WTC11 (cell line): ENCODE results near the gene SORL1. TPM values are rescaled to one million over a fixed set of nuclear protein-coding genes. Genes with fewer than 3 reads are reported as not detected.

ENCODE experiments used
- ATAC-seq: fragments of 200-7000 bp; cut with Tn5 transposase; 2 replicates; pipeline ENCODE4 v1.10.0; 2021; ENCODE audit warnings: mild to moderate bottlenecking, moderate library complexity
- CTCF ChIA-PET: fragments of 300-600 bp; sonication (Branson Sonifier 250); formaldehyde crosslinking; loops from one replicate; lab custom pipeline; 2021; ENCODE audit warnings: antibody characterized with exemption; lab: Charles Lee
- POLR2A ChIA-PET: fragments of 350-600 bp; sonication (Branson Sonifier 250); formaldehyde crosslinking; loops from one replicate; lab custom pipeline; 2021; ENCODE audit warnings: antibody characterized with exemption; lab: Charles Lee
- DNase-seq: peaks from one replicate; pipeline ENCODE4 v3.0.0; 2021; ENCODE audit warnings: low spot score
- H3K27ac Mint-ChIP-seq: 2 replicates; pipeline ENCODE4 v1.8.0; 2021; ENCODE audit warnings: mixed read lengths
- H3K27me3 Mint-ChIP-seq: 2 replicates; pipeline ENCODE4 v1.8.0; 2021; ENCODE audit warnings: low read depth, mild to moderate bottlenecking, moderate library complexity, mixed read lengths
- H3K36me3 Mint-ChIP-seq: 2 replicates; pipeline ENCODE4 v1.8.0; 2021; ENCODE audit warnings: mixed read lengths
- H3K4me1 Mint-ChIP-seq: 2 replicates; pipeline ENCODE4 v1.8.0; 2022; ENCODE audit warnings: mixed read lengths
- H3K4me3 Mint-ChIP-seq: 2 replicates; pipeline ENCODE4 v1.8.0; 2021; ENCODE audit warnings: mild to moderate bottlenecking, moderate library complexity, mixed read lengths
- H3K9me3 Mint-ChIP-seq: 2 replicates; pipeline ENCODE4 v1.8.0; 2021; ENCODE audit warnings: mixed read lengths
- ATF6 ChIP-seq: sonication (generic); formaldehyde crosslinking; IDR thresholded peaks from 2 replicates; pipeline ENCODE4 v1.8.1; 2023; ENCODE audit warnings: mild to moderate bottlenecking, missing genetic modification reagents
- E2F1 ChIP-seq: sonication (generic); formaldehyde crosslinking; IDR thresholded peaks from 2 replicates; pipeline ENCODE4 v1.8.0; 2022; ENCODE audit warnings: mild to moderate bottlenecking, missing genetic modification reagents
- E2F5 ChIP-seq: sonication (generic); formaldehyde crosslinking; IDR thresholded peaks from 2 replicates; pipeline ENCODE4 v1.8.1; 2022; ENCODE audit warnings: mild to moderate bottlenecking, moderate library complexity, missing genetic modification reagents
- ELF4 ChIP-seq: sonication (generic); formaldehyde crosslinking; IDR thresholded peaks from 2 replicates; pipeline ENCODE4 v1.8.1; 2022; ENCODE audit warnings: low read depth, mild to moderate bottlenecking, moderate library complexity, missing genetic modification reagents
- FOXP4 ChIP-seq: sonication (generic); formaldehyde crosslinking; IDR thresholded peaks from 2 replicates; pipeline ENCODE4 v1.8.0; 2022; ENCODE audit warnings: mild to moderate bottlenecking, missing genetic modification reagents
- IRF1 ChIP-seq: sonication (generic); formaldehyde crosslinking; IDR thresholded peaks from 2 replicates; pipeline ENCODE4 v1.8.0; 2023; ENCODE audit warnings: missing genetic modification reagents
- JAZF1 ChIP-seq: fragments of 250-450 bp; sonication (Bioruptor Pico); IDR thresholded peaks from 2 replicates; pipeline ENCODE4 v1.9.0; 2021; ENCODE audit warnings: moderate library complexity, mild to moderate bottlenecking, inconsistent platforms
- NFATC4 ChIP-seq: fragments of 250-450 bp; sonication (Bioruptor Pico); IDR thresholded peaks from 2 replicates; pipeline ENCODE4 v1.9.0; 2021; ENCODE audit warnings: mild to moderate bottlenecking
- NR1H2 ChIP-seq: sonication (generic); formaldehyde crosslinking; IDR thresholded peaks from 2 replicates; pipeline ENCODE4 v1.9.0; 2021; ENCODE audit warnings: mild to moderate bottlenecking, moderate library complexity, missing genetic modification reagents
- RELA ChIP-seq: sonication (generic); formaldehyde crosslinking; IDR thresholded peaks from 2 replicates; pipeline ENCODE4 v1.8.1; 2022; ENCODE audit warnings: missing genetic modification reagents, mild to moderate bottlenecking, borderline replicate concordance
- SMAD4 ChIP-seq: sonication (generic); formaldehyde crosslinking; IDR thresholded peaks from 2 replicates; pipeline ENCODE4 v1.8.0; 2022; ENCODE audit warnings: mild to moderate bottlenecking, missing genetic modification reagents
- SP1 ChIP-seq: sonication (generic); formaldehyde crosslinking; conservative IDR thresholded peaks from 2 replicates; pipeline ENCODE4 v1.8.1; 2022; ENCODE audit warnings: missing genetic modification reagents
- TEAD1 ChIP-seq: sonication (generic); formaldehyde crosslinking; IDR thresholded peaks from 2 replicates; pipeline ENCODE4 v1.8.0; 2022; ENCODE audit warnings: mild to moderate bottlenecking, missing genetic modification reagents
- ZBTB21 ChIP-seq: sonication (generic); formaldehyde crosslinking; IDR thresholded peaks from 2 replicates; pipeline ENCODE4 v1.8.1; 2023; ENCODE audit warnings: mild to moderate bottlenecking, missing genetic modification reagents, borderline replicate concordance
- ZBTB43 ChIP-seq: sonication (generic); formaldehyde crosslinking; IDR thresholded peaks from 2 replicates; pipeline ENCODE4 v1.8.1; 2023; ENCODE audit warnings: mild to moderate bottlenecking, missing genetic modification reagents
- ZNF121 ChIP-seq: sonication (generic); formaldehyde crosslinking; IDR thresholded peaks from 2 replicates; pipeline ENCODE4 v1.8.0; 2023; ENCODE audit warnings: missing genetic modification reagents
- ZNF219 ChIP-seq: sonication (generic); formaldehyde crosslinking; IDR thresholded peaks from 2 replicates; pipeline ENCODE4 v1.8.0; 2023; ENCODE audit warnings: missing genetic modification reagents, mild to moderate bottlenecking, borderline replicate concordance
- total RNA-seq: library from RNA; stranded (reverse); gene quantifications from 3 replicates; pipeline ENCODE4 v1.2.3, GENCODE V29; 2021
- TF ChIP-seq, protein P1 (sequence below): sonication (generic); formaldehyde crosslinking; IDR thresholded peaks from 2 replicates; pipeline ENCODE4 v1.8.1; 2023; ENCODE audit warnings: mild to moderate bottlenecking, moderate library complexity, missing genetic modification reagents

Gene SORL1
- total RNA-seq, 1 experiment from 2014 or later: 87.1 TPM

DNA sequence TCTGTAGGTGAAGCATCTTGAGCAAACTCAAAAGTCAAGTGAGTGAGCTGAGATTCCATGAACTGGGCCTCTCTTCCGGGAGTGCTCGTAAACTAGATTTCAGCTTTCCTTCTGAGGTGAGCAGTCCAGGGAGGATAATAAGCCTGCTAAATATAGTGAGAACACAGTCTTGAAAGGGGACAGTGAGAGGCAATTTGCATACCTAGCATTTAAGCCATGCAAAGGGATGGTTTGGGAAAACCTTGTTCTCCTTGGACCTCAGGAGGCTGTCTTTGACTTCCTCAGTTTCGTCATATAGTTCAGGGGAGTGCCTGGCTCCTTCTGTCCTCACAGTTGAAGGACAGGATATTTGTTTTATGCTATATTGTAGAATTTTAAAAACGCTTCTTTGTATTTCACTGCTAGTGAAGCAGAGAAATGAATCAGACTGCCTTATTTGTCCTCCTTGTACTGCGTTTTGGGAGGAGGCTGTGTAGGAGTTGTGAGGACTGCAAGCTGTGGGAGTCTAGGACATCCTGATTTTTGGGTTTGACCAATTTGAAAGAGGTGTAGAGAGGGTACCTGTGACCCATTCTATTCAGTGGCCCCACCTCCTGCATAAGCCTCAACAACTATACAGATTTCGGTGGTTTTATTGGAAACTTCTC, 11.7 kb downstream of the SORL1 start:
- TF ChIP-seq IRF1 (no peak), ZBTB43 (CRISPR knock-in tag) (no peak), ELF4 (CRISPR knock-in tag) (no peak)
- H3K27ac Mint-ChIP-seq: peak overlapping the region; percentile 87
- CTCF ChIA-PET: interaction anchor here (1.6 kb wide), 1 partner anchor 142 kb away, joined by 4 read pairs; no protein-coding TSS in a partner anchor
- H3K9me3 Mint-ChIP-seq: no peaks in the 10 kb centered on the region
- POLR2A ChIA-PET: interaction anchor here (0.6 kb wide), 1 partner anchor 1328 kb away, joined by 5 read pairs; no protein-coding TSS in a partner anchor
- DNase-seq (no peak), ATAC-seq (no peak)
- peaks cover 3% of the 10 kb centered on the region; the same call in 1 of the 2 replicates for H3K36me3 Mint-ChIP-seq
- no peak overlapping the region for H3K4me3 Mint-ChIP-seq
- no peaks in the 10 kb centered on the region for H3K27me3 Mint-ChIP-seq
- peaks cover 97% of the 10 kb centered on the region for H3K4me1 Mint-ChIP-seq

GRCh38 chr11:121464352-121464946, 12.3 kb downstream of the SORL1 start:
- ChIA-PET POLR2A (interaction anchor here (0.6 kb wide), 1 partner anchor 1327 kb away, joined by 5 read pairs; no protein-coding TSS in a partner anchor), CTCF (interaction anchor here (1.0 to 1.6 kb wide), 3 partner anchors 37 to 143 kb away, joined by 4 read pairs; no protein-coding TSS in a partner anchor)
- Mint-ChIP-seq H3K27ac (peak overlapping the region; percentile 67), H3K27me3 (no peaks in the 10 kb centered on the region), H3K4me3 (no peak overlapping the region), H3K9me3 (no peaks in the 10 kb centered on the region), H3K36me3 (peaks cover under 1% of the 10 kb centered on the region; the same call in 1 of the 2 replicates), H3K4me1 (peaks cover 97% of the 10 kb centered on the region)
- DNase-seq (no peak), ATAC-seq (peak; percentile 11; the same call in 1 of the 2 replicates)
- no peak for TF ChIP-seq RELA
- no peak for TF ChIP-seq FOXP4 (CRISPR knock-in tag)
- no peak for TF ChIP-seq NR1H2 (CRISPR knock-in tag)
- TF ChIP-seq ZBTB21: no peak
- TF ChIP-seq TEAD1 (CRISPR knock-in tag): no peak
- TF ChIP-seq, protein P1, sequence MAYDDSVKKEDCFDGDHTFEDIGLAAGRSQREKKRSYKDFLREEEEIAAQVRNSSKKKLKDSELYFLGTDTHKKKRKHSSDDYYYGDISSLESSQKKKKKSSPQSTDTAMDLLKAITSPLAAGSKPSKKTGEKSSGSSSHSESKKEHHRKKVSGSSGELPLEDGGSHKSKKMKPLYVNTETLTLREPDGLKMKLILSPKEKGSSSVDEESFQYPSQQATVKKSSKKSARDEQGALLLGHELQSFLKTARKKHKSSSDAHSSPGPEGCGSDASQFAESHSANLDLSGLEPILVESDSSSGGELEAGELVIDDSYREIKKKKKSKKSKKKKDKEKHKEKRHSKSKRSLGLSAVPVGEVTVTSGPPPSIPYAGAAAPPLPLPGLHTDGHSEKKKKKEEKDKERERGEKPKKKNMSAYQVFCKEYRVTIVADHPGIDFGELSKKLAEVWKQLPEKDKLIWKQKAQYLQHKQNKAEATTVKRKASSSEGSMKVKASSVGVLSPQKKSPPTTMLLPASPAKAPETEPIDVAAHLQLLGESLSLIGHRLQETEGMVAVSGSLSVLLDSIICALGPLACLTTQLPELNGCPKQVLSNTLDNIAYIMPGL (CRISPR knock-in tag): no peak
- no peak for TF ChIP-seq ZNF121
- TF ChIP-seq ATF6 (CRISPR knock-in tag): no peak

DNA sequence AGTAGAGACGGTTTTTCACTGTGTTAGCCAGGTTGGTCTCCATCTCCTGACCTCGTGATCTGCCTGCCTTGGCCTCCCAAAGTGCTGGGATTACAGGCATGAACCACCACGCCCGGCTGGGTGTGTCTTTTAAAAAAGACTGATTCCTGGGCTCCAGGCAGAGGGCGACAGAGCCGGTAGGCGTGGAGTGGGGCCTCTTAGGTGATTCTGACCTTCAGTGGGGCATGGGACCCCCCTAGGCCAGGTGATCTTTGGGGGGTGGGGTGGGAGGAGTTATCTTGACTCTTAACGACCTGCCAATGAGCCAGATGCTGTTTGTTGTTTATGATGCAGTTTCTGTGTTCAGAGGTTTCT, 13.6 kb downstream of the SORL1 start:
- Mint-ChIP-seq H3K4me1 (peaks cover 92% of the 10 kb centered on the region), H3K9me3 (no peaks in the 10 kb centered on the region), H3K27ac (peak overlapping the region; percentile 97), H3K4me3 (peak overlapping the region; percentile 18; the same call in 1 of the 2 replicates), H3K36me3 (peaks cover 7% of the 10 kb centered on the region), H3K27me3 (no peaks in the 10 kb centered on the region)
- CTCF ChIA-PET: interaction anchor here (1.1 to 1.6 kb wide), 5 partner anchors 14 to 144 kb away, joined by 4 to 5 read pairs (median 4); no protein-coding TSS in a partner anchor
- DNase-seq (no peak), ATAC-seq (no peak)
- POLR2A ChIA-PET: interaction anchor here (1.0 kb wide), 1 partner anchor 9 kb away, joined by 3 read pairs; no protein-coding TSS in a partner anchor
- TF ChIP-seq ATF6 (CRISPR knock-in tag) (no peak), JAZF1 (CRISPR knock-in tag) (no peak), NFATC4 (CRISPR knock-in tag) (no peak), E2F1 (no peak), ZNF219 (CRISPR knock-in tag) (no peak), SP1 (CRISPR knock-in tag) (no peak), E2F5 (CRISPR knock-in tag) (no peak), SMAD4 (no peak)
